Progenitor cell of endocrine pancreas (in vitro differentiated cells): Measurements from ENCODE around the gene GAST. TPM values are rescaled to one million over a fixed set of nuclear protein-coding genes. Genes with fewer than 3 reads are reported as not detected.

Source experiments
- DNase-seq: peaks from one replicate; pipeline ENCODE4 v3.0.0; 2021; ENCODE audit warnings: low spot score; ENCODE audit not compliant: unreplicated experiment
- H3K27ac Mint-ChIP-seq: 2 replicates; pipeline ENCODE4 v1.8.0; 2021; ENCODE audit warnings: mild to moderate bottlenecking, moderate library complexity, mixed read lengths
- H3K27me3 Mint-ChIP-seq: 2 replicates; pipeline ENCODE4 v1.8.0; 2021; ENCODE audit warnings: mixed read lengths
- H3K36me3 Mint-ChIP-seq: 2 replicates; pipeline ENCODE4 v1.8.0; 2022; ENCODE audit warnings: mixed read lengths; ENCODE audit not compliant: insufficient read depth
- H3K4me1 Mint-ChIP-seq: 2 replicates; pipeline ENCODE4 v1.8.0; 2021; ENCODE audit warnings: low read depth, mixed read lengths
- H3K4me3 Mint-ChIP-seq: 2 replicates; pipeline ENCODE4 v1.8.0; 2021; ENCODE audit warnings: low read depth, mild to moderate bottlenecking, moderate library complexity, mixed read lengths
- H3K9me3 Mint-ChIP-seq: 2 replicates; pipeline ENCODE4 v1.8.0; 2021; ENCODE audit warnings: low read depth, mixed read lengths
- total RNA-seq: library from RNA; stranded (reverse); gene quantifications from 2 replicates; pipeline ENCODE4 v1.2.1, GENCODE V29; 2021
- TF ChIP-seq, protein P1 (sequence below): fragments of 200-600 bp; sonication (generic); IDR thresholded peaks from one replicate; pipeline ENCODE4 v1.5.0; 2021; ENCODE audit warnings: antibody characterized with exemption, mild to moderate bottlenecking; ENCODE audit not compliant: unreplicated experiment

GAST gene
- total RNA-seq, 1 donor from 2014 or later: 28.1 TPM

- Mint-ChIP-seq H3K27ac (peak overlapping the region; percentile 26), H3K36me3 (no peaks in the 10 kb centered on the region), H3K4me1 (peaks cover 7% of the 10 kb centered on the region), H3K27me3 (peaks cover 17% of the 10 kb centered on the region), H3K4me3 (no peak overlapping the region), H3K9me3 (no peaks in the 10 kb centered on the region)
- no peak for DNase-seq
- TF ChIP-seq, protein P1, sequence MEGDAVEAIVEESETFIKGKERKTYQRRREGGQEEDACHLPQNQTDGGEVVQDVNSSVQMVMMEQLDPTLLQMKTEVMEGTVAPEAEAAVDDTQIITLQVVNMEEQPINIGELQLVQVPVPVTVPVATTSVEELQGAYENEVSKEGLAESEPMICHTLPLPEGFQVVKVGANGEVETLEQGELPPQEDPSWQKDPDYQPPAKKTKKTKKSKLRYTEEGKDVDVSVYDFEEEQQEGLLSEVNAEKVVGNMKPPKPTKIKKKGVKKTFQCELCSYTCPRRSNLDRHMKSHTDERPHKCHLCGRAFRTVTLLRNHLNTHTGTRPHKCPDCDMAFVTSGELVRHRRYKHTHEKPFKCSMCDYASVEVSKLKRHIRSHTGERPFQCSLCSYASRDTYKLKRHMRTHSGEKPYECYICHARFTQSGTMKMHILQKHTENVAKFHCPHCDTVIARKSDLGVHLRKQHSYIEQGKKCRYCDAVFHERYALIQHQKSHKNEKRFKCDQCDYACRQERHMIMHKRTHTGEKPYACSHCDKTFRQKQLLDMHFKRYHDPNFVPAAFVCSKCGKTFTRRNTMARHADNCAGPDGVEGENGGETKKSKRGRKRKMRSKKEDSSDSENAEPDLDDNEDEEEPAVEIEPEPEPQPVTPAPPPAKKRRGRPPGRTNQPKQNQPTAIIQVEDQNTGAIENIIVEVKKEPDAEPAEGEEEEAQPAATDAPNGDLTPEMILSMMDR: no peak
These were observed 29.6 kb downstream of the GAST start for GRCh38 chr17:41741709-41742108.

- TF ChIP-seq, protein P1: no peak
- Mint-ChIP-seq H3K9me3 (no peaks in the 10 kb centered on the region), H3K4me1 (no peaks in the 10 kb centered on the region), H3K27ac (peak overlapping the region; percentile 69), H3K36me3 (peaks cover 1% of the 10 kb centered on the region), H3K27me3 (peaks cover 4% of the 10 kb centered on the region), H3K4me3 (no peak overlapping the region)
- no peak for DNase-seq
These were observed 36.1 kb downstream of the GAST start for GRCh38 chr17:41748275-41748674.

- H3K27me3 Mint-ChIP-seq: peaks cover 4% of the 10 kb centered on the region
- no peak for DNase-seq
- peak overlapping the region; percentile 67 for H3K27ac Mint-ChIP-seq
- TF ChIP-seq, protein P1: no peak
- no peaks in the 10 kb centered on the region for H3K9me3 Mint-ChIP-seq
- H3K4me1 Mint-ChIP-seq: no peaks in the 10 kb centered on the region
- no peak overlapping the region for H3K4me3 Mint-ChIP-seq
- H3K36me3 Mint-ChIP-seq: peaks cover 7% of the 10 kb centered on the region
These were observed 38.7 kb downstream of the GAST start for GRCh38 chr17:41750862-41751261.

- peak overlapping the region; percentile 67 for H3K27ac Mint-ChIP-seq
- H3K4me1 Mint-ChIP-seq: no peaks in the 10 kb centered on the region
- H3K9me3 Mint-ChIP-seq: no peaks in the 10 kb centered on the region
- no peak overlapping the region for H3K4me3 Mint-ChIP-seq
- TF ChIP-seq, protein P1: no peak
- no peak for DNase-seq
- peaks cover 9% of the 10 kb centered on the region for H3K36me3 Mint-ChIP-seq
- H3K27me3 Mint-ChIP-seq: peaks cover 4% of the 10 kb centered on the region
These were observed 39.2 kb downstream of the GAST start for GRCh38 chr17:41751288-41751687.

DNA sequence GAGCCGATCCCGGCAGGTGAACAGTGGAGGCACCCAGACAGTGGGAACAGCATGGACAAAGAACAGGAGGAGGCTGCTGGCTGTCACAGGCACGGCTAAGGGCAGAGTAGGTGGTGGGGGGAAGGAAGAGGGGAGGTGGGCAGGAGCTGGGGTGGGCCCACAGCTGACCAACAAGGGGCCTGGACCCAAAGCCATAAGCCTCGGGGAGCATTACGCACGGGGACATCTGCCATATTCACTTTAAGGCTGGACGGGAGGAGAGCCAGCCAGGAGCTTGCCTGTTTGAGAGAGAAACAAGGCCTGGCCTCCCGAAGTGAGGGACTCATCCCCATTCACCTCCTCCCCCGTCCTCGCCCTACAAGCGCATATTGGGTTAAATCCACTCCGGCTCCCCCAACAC is 41.9 kb downstream of the GAST start:
- H3K27me3 Mint-ChIP-seq: no peaks in the 10 kb centered on the region
- no peak overlapping the region for H3K4me3 Mint-ChIP-seq
- H3K36me3 Mint-ChIP-seq: peaks cover 17% of the 10 kb centered on the region
- H3K27ac Mint-ChIP-seq: peak overlapping the region; percentile 86
- H3K9me3 Mint-ChIP-seq: no peaks in the 10 kb centered on the region
- DNase-seq: no peak
- TF ChIP-seq, protein P1: no peak
- no peaks in the 10 kb centered on the region for H3K4me1 Mint-ChIP-seq
